ENCODE results near the gene TEX35.
"Not testable (repeated sequence)": the region's sequence is repeated elsewhere in the genome, so short reads cannot be mapped to it uniquely, and the experiment has no call there.

TEX35 gene

DNA sequence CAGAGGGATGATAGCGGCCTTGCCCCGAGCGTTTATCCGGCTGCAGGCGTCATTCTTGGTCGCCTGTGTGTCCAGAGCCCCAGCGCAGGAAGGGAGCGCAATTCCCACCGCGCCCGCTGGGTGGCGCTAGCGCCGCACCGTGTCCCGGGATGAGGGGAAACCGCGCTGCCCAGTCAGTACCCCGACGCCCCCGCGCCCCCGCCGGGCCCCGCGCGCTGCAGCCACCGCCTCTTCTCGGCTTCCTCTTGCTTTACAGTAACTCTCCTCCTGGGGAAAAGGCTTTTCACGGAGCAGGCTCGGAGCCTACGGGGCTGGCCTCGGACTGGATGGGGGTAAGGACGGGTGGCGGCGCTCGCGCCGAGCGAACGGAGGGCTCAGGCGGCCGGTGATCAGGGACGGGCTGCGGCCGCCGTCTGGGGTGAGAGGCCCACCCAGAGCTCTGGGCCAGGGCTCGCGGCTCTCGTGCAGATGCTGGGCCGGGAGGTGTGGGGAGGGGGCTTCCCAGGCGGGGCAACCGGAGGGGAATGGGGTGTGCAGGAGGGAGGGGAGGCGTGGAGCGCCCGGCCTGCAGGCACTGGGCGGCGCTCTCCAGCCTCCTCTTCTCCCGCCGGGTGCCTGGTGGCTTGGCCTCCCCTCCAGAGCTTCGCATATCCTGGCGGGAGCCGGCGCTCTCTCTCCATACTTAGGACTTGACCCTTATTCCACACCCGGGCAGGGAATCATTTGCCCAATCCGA is 29.8 kb downstream of the TEX35 start:
- FAIRE-seq: no peak

DNA sequence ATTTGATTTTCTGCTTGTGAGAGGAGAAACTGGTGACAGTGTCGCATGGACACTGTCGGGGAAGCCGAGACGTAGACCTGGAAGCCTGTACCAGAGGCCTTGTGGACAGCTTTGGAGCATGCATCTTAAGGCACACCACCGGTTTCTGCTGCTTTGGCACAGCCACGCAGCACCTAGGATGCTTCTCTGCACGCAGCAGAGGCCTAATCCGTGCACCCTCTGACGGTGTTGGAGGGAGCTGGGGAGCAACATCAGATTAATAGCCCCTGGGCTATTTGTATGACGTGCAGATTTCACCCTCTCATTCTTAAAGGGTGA is 30.3 kb downstream of the TEX35 start:
- no peak for FAIRE-seq

DNA sequence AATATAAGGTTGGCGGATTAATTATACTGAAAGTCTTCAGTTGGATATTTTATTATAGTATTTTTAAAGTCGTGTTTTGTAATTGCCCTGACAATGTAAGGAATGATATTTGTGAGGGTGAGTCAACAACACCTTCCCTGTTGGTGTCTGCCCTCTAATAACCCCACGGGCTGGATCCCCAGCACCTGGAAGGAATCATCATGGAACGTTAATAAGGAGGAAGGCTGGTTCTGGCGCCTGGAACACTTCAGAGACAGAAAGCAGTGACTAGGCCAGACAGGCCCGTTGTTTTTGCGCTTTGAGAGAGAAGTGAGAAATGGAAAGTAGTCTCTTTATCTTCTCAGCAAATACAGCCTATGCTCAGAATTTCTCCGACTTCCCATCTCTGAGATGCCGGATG is 31.6 kb downstream of the TEX35 start:
- FAIRE-seq: no peak

DNA sequence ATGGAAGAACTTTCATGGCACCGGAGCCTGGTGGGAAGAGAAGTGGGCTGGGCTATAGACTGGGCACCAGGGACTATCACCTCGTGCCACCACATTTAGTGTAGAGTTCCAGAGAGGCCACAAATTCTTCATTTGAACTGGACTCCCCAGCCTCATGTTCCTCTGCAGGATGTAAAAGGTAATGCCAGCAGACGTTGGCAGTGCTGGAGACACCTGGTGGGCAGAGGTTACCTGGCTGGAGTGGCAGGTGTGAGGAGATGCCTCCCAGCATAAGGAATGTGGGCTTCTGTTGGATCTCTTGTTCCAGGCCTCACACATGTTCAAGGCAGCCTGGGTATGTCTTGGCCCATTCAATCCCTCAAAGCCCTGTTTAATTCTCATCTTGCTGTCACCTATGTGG is 35.2 kb downstream of the TEX35 start:
- FAIRE-seq: no peak

DNA sequence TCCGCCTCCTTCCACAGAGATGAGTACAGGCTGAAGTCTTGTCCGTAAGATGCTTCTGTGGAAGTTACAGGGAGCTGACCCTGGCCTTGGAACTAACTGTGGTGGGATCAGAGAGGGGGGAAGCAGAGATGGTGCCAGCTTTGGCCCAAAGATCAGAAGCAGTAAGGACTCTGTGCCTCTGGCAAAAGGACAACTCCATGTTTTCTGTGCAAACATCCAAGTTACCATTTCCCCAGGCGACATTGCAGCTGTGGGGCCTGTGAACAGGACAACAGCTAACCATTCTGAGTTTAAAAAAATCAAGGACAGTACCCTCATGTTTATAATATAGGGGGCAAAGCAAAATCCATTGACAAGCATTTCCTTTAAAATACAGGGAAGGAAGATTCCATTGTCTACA is 38.4 kb downstream of the TEX35 start:
- no peak for FAIRE-seq

DNA sequence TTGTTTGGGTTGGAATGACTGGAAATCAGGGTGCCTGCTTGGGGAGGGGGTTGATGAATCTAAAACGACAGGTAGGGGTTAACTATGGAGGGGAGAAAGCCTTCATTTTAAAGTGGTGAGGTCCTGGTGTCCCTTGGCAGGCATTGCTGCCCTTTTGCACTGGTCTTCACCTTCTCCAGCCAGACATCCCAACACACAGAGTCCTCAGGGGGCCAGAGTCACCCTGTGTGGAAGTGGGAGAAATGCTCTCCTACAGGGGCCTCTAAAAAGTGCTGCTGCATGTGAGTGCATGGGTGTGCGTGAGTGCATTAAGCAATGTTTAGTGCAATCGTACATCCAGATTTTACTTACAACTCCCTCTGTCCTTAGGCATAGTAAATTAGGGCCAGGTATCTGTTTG is 39.0 kb downstream of the TEX35 start:
- FAIRE-seq: no peak

DNA sequence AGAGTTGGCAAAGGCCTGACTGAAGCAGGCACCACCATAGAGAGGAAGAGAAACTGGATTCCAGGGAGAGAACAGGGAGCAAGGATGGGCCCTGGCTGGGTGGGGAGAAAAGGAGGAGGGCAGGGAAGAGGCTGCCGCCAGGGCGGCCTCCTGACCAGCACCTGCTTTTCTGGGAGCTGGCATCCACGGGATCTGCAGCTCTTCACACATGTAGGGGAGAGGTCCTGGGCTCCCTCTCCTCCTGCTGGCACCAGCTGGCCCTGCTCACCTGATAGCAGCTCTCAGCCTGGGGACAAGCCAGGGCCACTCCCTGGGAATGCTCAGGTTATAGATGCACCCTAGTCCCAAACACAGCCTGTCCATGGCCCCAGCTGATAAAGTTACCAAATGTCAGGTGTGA is 39.9 kb downstream of the TEX35 start:
- FAIRE-seq: no peak

DNA sequence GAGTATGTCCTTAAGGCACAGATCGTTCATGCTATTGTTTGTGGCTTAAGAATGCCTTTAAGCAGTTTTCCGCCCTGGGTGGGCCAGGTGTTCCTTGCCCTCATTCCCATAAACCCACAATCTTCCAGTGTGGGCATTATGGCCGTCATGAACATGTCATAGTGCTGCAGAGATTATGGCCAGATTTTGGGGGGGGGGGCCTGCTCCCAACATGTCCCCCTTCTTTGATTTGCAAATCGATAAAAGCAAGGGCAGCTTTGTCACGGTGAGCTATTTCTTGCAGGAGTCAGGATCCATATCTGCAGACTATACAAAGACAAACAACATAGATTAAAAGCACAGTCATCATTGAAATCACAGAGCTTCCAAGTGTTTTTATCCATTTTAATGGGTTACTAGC is 41.4 kb downstream of the TEX35 start:
- FAIRE-seq: not testable (repeated sequence)

DNA sequence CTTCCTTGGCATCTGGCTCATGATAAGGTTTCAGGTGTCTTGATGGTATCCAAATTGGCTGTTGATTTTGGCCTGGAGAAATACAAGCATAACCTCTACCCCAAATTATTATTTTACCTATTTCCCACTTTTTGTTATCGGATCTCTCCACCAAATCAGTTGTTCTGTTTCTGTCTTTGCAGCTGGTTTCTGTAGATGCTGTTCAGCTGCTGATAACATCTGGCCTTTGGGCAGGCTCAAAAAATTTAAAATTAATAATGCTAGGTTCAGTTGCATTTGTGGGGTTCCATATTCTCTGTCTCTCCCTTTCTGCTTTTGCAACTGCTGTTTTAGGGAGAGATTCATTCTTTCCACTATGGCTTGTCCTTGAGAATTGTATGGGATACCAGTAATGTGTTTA is 42.7 kb downstream of the TEX35 start:
- FAIRE-seq: not testable (repeated sequence)

DNA sequence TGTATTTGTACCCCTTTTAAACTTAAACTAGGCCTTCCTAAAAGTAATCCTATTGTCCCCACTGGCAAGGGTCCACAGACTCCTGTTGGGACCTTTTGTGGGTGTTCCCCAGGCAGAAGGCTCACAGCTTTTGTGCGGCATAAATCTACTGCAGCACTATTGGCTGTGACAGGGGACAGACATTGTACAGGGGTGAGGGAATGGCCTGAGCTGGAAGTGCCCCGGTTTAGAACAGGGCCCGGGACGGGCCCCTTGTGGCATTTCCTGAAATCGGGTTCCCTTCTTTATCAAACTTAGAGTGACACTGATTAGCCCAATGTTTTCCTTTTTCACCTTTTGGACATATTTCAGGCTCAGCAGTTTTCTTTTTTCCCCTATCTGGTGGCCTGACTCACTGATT is 45.9 kb downstream of the TEX35 start:
- FAIRE-seq: not testable (repeated sequence)

DNA sequence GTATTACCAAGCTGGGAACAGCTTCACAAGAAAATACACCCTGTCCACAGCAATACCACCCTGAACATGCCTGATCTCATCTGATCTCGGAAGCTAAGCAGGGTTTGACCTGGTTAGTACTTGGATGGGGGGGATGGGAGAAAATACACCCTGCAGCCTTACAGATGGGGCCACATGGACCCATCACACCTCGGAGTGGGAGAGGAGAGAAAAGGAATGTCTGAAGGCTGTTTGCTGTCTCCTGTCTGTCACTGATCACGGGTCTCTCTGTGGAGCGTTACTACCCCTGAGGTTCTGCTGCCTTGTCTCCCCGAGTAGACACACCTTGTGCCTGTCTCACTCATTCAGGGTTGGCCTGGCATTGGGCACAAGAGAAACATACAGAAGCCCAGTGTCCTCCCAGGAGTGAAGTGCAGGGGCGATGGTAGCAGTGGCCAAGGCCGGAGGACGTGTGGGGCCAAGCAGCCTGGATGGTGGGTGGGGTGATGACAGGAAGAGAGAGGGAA is 48.0 kb downstream of the TEX35 start:
- no peak for FAIRE-seq

DNA sequence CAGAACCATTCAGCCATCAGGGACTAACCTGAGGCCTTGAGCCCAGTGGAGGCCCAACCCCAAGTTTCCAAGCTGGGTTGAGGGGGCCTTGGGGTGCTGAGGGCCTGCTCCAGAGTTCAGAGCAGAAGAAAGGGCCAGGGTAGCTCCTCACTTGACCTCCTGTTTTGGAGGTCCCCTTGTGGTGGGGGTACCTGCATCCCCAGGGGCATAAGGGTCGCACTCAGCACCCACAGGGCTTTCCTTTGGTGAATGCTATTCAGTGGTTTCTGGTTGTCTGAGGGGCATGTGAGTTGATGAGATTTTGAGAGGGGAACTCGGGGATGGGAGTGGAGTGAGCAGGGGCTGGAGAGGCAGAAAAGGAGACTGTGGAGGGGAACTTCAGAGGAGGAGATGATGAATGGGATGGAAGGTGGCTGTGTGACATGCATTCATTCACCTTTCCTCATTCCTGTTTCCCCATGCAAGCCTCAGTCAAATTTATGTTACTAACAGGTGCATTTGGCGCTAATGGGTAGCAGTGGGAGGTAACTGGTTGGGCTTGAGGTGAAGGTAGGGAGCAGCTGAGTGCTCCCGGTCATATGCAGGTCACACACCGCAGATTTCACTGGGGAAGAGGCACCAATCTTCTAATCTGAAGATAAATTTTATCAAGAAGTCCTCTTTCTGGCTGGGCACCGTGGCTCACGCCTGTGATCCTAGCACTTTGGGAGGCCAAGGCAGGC is 50.4 kb downstream of the TEX35 start:
- no peak for FAIRE-seq

DNA sequence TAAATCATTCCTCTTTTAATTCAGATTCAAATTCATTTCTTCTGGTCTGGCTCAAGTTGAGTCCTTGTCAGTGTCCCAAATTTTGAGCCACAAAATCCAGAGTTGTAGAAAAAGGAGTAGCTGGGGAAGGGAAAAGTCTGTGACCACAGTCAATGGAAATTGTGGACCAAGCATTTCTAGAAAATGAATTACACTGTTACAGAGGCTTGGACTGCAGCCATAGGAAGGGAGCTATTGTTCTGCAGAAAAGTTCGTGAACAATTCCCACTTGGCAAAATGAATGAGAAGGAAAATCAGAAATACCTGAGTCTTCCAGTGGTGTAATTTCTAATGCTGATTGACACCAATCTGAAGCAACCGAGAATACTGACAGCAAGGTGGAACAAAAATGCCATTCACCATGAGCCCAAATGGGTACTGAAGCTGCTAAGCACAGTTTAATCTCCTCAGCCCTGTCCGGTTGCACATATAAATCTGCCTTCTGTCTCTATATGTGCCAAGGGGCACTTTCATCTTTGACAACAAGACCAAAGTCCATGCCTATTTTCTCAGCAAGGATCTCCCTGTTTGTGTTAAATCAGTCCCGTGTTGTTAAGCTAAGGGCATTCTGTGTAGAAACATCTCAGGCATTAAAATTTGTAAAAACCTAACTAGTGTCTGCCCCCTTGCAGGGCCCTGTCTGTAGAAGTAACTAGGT is 51.3 kb downstream of the TEX35 start:
- FAIRE-seq: no peak

DNA sequence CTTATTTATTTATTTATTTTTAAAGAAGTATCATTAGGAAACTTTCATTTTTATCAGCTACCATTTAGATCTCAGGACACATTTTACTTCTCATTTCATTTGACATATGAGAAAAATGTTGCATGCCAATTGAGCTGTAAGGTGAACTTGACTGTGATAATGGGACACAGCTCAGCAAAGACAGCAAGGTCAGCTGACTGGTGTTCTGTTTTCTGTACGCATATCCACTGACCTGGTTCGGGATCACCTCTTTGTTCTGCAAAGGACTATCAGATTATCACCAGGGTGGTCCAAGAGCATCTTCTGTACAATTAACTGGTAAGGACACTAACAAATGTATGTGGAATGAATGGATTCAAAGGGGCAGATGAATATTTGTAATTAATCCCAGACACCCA is 51.9 kb downstream of the TEX35 start:
- FAIRE-seq: no peak

DNA sequence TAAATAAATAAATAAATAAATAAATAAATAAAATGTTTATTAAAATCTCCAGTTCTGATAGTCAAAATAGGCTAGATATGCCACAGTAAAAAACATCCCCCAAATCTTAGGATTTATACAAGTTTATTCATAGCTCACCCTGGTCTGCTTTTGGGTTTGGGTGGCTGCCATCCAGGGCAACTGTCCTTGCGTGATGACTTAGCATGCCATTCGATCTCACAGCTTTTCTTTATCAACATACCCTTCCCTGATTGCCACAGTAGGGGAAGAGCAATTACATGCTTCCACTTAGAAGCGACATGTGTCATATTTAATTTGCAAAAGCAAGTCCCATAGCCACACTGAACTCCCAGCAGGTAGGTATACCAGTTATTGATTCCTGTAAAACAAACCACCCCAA is 52.7 kb downstream of the TEX35 start:
- no peak for FAIRE-seq

DNA sequence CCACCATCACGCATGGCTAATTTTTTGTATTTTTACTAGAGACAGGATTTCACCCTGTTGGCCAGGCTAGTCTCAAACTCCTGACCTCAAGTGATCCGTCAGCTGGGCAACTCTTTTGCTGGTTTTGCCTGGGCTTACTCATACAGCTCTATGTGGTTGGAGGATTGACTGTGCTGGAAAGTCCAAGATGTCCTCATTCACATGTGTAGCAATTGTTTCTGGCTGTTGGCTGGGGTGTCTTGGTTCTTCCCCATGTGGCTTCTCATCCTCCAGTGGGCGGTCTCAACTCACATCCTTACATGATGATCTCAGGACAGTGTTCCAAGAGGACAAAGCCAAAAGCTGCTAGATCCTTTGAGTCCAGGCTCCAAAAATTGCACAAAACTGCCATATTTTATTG is 53.3 kb downstream of the TEX35 start:
- no peak for FAIRE-seq

DNA sequence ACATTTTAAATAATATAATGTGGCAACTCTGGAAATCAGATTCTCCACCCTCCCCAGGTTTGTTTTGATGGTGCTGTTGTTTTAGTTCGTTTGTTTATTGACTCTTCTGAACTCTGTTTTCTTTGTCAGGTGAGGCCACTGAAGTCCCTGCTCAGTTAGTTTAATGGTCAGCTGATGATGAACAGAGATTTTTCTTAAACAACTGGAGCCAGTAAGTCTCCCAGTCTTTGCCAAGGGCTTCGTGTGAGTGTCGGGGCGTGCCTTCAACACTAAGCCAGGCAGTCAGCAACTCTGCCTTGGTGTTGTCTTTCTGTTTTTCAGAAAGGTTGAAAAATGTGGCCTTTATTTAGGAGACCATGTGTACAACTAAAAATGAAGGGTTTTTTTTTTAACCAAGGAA is 58.9 kb downstream of the TEX35 start:
- FAIRE-seq: no peak
